ENCODE measurements around the gene COCH. TPM values are rescaled to one million over a fixed set of nuclear protein-coding genes. Genes with fewer than 3 reads are reported as not detected.
"Not testable (repeated sequence)": the region's sequence is repeated elsewhere in the genome, so short reads cannot be mapped to it uniquely, and the experiment has no call there.

The COCH gene
- total RNA-seq, 4 donors from 2014 or later: 1.9 to 19.6 (median 5.9) TPM

DNA sequence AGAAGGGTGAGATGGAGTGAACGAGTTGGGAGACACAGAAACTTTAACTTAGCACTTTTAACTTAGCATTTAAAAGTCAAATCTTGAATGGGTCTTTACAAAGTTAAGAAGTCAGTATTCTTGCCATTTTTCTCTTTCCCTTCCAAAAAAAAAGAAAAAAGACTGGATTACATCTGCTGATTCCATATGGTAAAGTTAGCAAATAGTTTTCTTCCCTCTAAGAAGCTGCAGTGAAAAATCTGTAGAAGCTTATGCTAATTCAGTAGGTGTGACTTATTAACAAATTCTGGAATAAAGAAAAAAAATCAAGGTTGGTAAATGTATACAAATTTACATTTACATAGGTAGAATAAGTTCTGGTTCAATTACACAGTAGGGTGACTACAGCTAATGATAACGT is 50.9 kb downstream of the COCH start:
- H3K36me3 ChIP-seq: peaks cover 9% of the 10 kb centered on the region

DNA sequence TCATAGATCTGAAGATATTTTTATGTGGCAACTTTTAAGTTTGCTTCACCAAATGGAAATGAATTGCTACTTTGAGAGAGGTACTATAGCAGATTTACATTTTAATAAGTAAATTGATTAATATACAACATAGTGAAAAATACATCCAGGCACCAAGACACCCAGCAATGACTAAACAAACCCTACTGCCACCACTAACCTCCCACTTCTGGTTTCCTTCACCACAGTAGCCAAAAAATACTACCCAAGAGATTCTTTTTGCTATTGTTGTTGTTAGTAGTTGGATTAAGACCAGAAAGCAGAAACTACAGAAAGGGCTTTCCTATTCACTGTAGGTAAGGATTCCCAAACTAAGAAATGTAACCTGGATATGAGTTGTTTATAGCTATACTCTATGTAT is 54.1 kb downstream of the COCH start:
- Histone ChIP-seq H3K9me3 (no peaks in the 10 kb centered on the region), H3K4me3 (no peak overlapping the region), H3K4me1 (no peaks in the 10 kb centered on the region), H3K36me3 (peaks cover 11% of the 10 kb centered on the region), H3K27me3 (no peaks in the 10 kb centered on the region), H3K27ac (no peak overlapping the region)
- TF ChIP-seq EP300 (IDR thresholded peaks at IDR 0.05) (no peak), POLR2AphosphoS5 (IDR thresholded peaks at IDR 0.05) (no peak), POLR2A (IDR thresholded peaks at IDR 0.05) (no peak)
- TF ChIP-seq, protein P1, sequence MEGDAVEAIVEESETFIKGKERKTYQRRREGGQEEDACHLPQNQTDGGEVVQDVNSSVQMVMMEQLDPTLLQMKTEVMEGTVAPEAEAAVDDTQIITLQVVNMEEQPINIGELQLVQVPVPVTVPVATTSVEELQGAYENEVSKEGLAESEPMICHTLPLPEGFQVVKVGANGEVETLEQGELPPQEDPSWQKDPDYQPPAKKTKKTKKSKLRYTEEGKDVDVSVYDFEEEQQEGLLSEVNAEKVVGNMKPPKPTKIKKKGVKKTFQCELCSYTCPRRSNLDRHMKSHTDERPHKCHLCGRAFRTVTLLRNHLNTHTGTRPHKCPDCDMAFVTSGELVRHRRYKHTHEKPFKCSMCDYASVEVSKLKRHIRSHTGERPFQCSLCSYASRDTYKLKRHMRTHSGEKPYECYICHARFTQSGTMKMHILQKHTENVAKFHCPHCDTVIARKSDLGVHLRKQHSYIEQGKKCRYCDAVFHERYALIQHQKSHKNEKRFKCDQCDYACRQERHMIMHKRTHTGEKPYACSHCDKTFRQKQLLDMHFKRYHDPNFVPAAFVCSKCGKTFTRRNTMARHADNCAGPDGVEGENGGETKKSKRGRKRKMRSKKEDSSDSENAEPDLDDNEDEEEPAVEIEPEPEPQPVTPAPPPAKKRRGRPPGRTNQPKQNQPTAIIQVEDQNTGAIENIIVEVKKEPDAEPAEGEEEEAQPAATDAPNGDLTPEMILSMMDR (IDR thresholded peaks at IDR 0.05): no peak
- no peak for DNase-seq (ENCODE audit: low spot score in 2 of 2)

More for the DNA sequence above, 50.9 kb downstream of the COCH start:
- Histone ChIP-seq H3K4me3 (no peak overlapping the region), H3K27me3 (no peaks in the 10 kb centered on the region), H3K9me3 (no peaks in the 10 kb centered on the region), H3K27ac (no peak overlapping the region), H3K4me1 (no peaks in the 10 kb centered on the region)
- DNase-seq (ENCODE audit: low spot score in 2 of 2): no peak
- 85% methylated on average over 2 of the region's 2 CpGs for WGBS
- no peak for TF ChIP-seq EP300 (IDR thresholded peaks at IDR 0.05)

DNA sequence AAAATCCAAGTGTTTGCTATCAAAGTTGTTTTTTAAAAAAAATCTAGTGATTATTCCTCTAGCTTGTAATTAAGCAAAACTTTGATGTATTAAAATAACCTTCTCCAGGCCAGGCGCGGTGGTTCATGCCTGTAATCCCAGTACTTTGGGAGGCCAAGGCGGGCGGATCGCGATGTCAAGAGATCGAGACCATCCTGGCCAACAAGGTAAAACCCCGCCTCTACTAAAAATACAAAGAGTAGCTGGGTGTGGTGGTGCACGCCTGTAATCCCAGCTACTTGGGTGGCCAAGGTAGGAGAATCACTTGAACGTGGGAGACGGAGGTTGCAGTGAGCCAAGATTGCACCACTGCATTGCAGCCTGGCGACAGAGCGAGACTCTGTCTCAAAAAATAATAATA is 59.6 kb downstream of the COCH start:
- H3K9me3 ChIP-seq; H3K4me3 ChIP-seq; H3K27me3 ChIP-seq; DNase-seq (ENCODE audit: low spot score in 2 of 2); H3K4me1 ChIP-seq; H3K27ac ChIP-seq: not testable (repeated sequence)
- H3K36me3 ChIP-seq: peaks cover 19% of the 10 kb centered on the region
- WGBS: 96% methylated on average over 13 of the region's 13 CpGs

GRCh38 chr14:30935445-30935844 is 61.1 kb downstream of the COCH start:
- Histone ChIP-seq H3K27ac (no peak overlapping the region), H3K4me3 (no peak overlapping the region), H3K36me3 (peaks cover 19% of the 10 kb centered on the region), H3K27me3 (no peaks in the 10 kb centered on the region), H3K9me3 (no peaks in the 10 kb centered on the region), H3K4me1 (no peaks in the 10 kb centered on the region)
- no peak for TF ChIP-seq POLR2AphosphoS5 (IDR thresholded peaks at IDR 0.05)
- TF ChIP-seq EP300 (IDR thresholded peaks at IDR 0.05): no peak
- TF ChIP-seq POLR2A (IDR thresholded peaks at IDR 0.05): no peak
- TF ChIP-seq, protein P1 (IDR thresholded peaks at IDR 0.05): no peak
- no peak for DNase-seq (ENCODE audit: low spot score in 2 of 2)
- 81% methylated on average over 2 of the region's 2 CpGs for WGBS

- 94% methylated on average over 2 of the region's 2 CpGs for WGBS
- no peak overlapping the region for H3K27ac ChIP-seq
- no peaks in the 10 kb centered on the region for H3K4me1 ChIP-seq
Observed at GRCh38 chr14:30938617-30939016, 64.3 kb downstream of the COCH start.

More at GRCh38 chr14:30938617-30939016, 64.3 kb downstream of the COCH start:
- no peaks in the 10 kb centered on the region for H3K9me3 ChIP-seq
- TF ChIP-seq EP300 (IDR thresholded peaks at IDR 0.05) (no peak), POLR2A (IDR thresholded peaks at IDR 0.05) (no peak), POLR2AphosphoS5 (IDR thresholded peaks at IDR 0.05) (no peak)
- TF ChIP-seq, protein P1 (IDR thresholded peaks at IDR 0.05): no peak
- H3K36me3 ChIP-seq: peaks cover 21% of the 10 kb centered on the region
- DNase-seq (ENCODE audit: low spot score in 2 of 2): no peak
- no peak overlapping the region for H3K4me3 ChIP-seq
- no peaks in the 10 kb centered on the region for H3K27me3 ChIP-seq

Other genes starting within 250 kb of the COCH start
- 1 to 10 TPM; 4.5 to 7.4 (median 5.2) TPM for gene AP4S1, start 151.1 kb downstream of the COCH start, total RNA-seq
- gene STRN3, start 151.8 kb downstream of the COCH start, total RNA-seq: 10 to 100 TPM; 21.5 to 50.0 (median 29.5) TPM

All from suprapubic skin (tissue), 4 donors.